Prostate gland (tissue), 2 donors: ENCODE measurements around the gene UPK1B.

Experiments
- POLR2A ChIP-seq: fragments of 450-650 bp; IDR thresholded peaks from one replicate; pipeline ENCODE4 v1.6.1; 2016; ENCODE audit warnings: antibody characterized with exemption, mild to moderate bottlenecking
- TF ChIP-seq, protein P1 (sequence below), 4 experiments: fragments of 200-600 bp in 2 of 4; fragments of 450-650 bp in 2 of 4; sonication (generic) in 2 of 4; IDR thresholded peaks; 1 replicate in 3 of 4; 2 replicates in 1 of 4; pipeline ENCODE4 v1.5.1; 2016 to 2019; ENCODE audit warnings: antibody characterized with exemption in 4 of 4, mild to moderate bottlenecking in 2 of 4, moderate library complexity in 2 of 4

GRCh38 chr3:119228373-119229145 lies 55.2 kb downstream of the UPK1B start:
- TF ChIP-seq, protein P1, sequence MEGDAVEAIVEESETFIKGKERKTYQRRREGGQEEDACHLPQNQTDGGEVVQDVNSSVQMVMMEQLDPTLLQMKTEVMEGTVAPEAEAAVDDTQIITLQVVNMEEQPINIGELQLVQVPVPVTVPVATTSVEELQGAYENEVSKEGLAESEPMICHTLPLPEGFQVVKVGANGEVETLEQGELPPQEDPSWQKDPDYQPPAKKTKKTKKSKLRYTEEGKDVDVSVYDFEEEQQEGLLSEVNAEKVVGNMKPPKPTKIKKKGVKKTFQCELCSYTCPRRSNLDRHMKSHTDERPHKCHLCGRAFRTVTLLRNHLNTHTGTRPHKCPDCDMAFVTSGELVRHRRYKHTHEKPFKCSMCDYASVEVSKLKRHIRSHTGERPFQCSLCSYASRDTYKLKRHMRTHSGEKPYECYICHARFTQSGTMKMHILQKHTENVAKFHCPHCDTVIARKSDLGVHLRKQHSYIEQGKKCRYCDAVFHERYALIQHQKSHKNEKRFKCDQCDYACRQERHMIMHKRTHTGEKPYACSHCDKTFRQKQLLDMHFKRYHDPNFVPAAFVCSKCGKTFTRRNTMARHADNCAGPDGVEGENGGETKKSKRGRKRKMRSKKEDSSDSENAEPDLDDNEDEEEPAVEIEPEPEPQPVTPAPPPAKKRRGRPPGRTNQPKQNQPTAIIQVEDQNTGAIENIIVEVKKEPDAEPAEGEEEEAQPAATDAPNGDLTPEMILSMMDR (IDR thresholded peaks at IDR 0.05): no peak
- TF ChIP-seq POLR2A: no peak
